Suprapubic skin (tissue), 4 donors: Measurements from ENCODE around the gene SLC37A1. TPM values are rescaled to one million over a fixed set of nuclear protein-coding genes. Genes with fewer than 3 reads are reported as not detected.

ENCODE experiments used
- DNase-seq, 2 donors: peaks; one replicate each; pipeline ENCODE4 v3.0.0-alpha.2; 2019; ENCODE audit warnings: low spot score in 2 of 2
- H3K27ac ChIP-seq: fragments of 200-600 bp; sonication (generic); one replicate; pipeline ENCODE4 v1.5.1; 2019
- H3K27me3 ChIP-seq: fragments of 200-600 bp; sonication (generic); one replicate; pipeline ENCODE4 v1.5.1; 2019
- H3K36me3 ChIP-seq: fragments of 200-600 bp; sonication (generic); one replicate; pipeline ENCODE4 v1.5.1; 2019
- H3K4me1 ChIP-seq: fragments of 200-600 bp; sonication (generic); one replicate; pipeline ENCODE4 v1.5.1; 2019
- H3K4me3 ChIP-seq: fragments of 200-600 bp; sonication (generic); one replicate; pipeline ENCODE4 v1.5.1; 2019; ENCODE audit warnings: mild to moderate bottlenecking
- H3K9me3 ChIP-seq: fragments of 200-600 bp; sonication (generic); one replicate; pipeline ENCODE4 v1.5.1; 2019
- CTCF ChIP-seq, 2 donors: fragments of 200-600 bp in 1 of 2; fragments of 450-650 bp in 1 of 2; sonication (generic) in 1 of 2; IDR thresholded peaks; one replicate each; pipeline ENCODE4 v1.5.1; 2016 to 2019; ENCODE audit warnings: antibody characterized with exemption in 2 of 2, mild to moderate bottlenecking in 1 of 2, moderate library complexity in 1 of 2
- EP300 ChIP-seq: sonication (generic); formaldehyde crosslinking; IDR thresholded peaks from one replicate; pipeline ENCODE4 v1.6.1; 2017; ENCODE audit warnings: antibody characterized with exemption
- POLR2A ChIP-seq, 2 donors: fragments of 450-650 bp; IDR thresholded peaks; one replicate each; pipeline ENCODE4 v1.6.1; 2017; ENCODE audit warnings: antibody characterized with exemption in 2 of 2, mild to moderate bottlenecking in 2 of 2, moderate library complexity in 2 of 2
- POLR2AphosphoS5 ChIP-seq, 3 donors: sonication (generic); formaldehyde crosslinking; IDR thresholded peaks; one replicate each; pipeline ENCODE4 v1.6.1; 2017; ENCODE audit warnings: antibody characterized with exemption in 3 of 3
- WGBS: methylation state at CpG from one replicate; pipeline ENCODE4 v1.1.5; 2018; 5-methylcytosine and 5-hydroxymethylcytosine counted together
- total RNA-seq, 4 donors: library from RNA; depleted of rRNA; stranded (reverse); fragments of >200 nt; gene quantifications; one replicate each; pipeline ENCODE4 v1.1.0, GENCODE V29; 2016

SLC37A1 gene
- total RNA-seq, 4 donors from 2014 or later: 10.2 to 23.1 (median 19.6) TPM

GRCh38 chr21:42484966-42485365, 28.7 kb upstream of the SLC37A1 start:
- Histone ChIP-seq H3K27me3 (no peaks in the 10 kb centered on the region), H3K4me1 (peaks cover 2% of the 10 kb centered on the region), H3K27ac (no peak overlapping the region), H3K9me3 (no peaks in the 10 kb centered on the region), H3K36me3 (no peaks in the 10 kb centered on the region), H3K4me3 (no peak overlapping the region)
- 75% methylated on average over 7 of the region's 7 CpGs for WGBS
- no peak for TF ChIP-seq POLR2A (IDR thresholded peaks at IDR 0.05)
- no peak for TF ChIP-seq POLR2AphosphoS5 (IDR thresholded peaks at IDR 0.05)
- no peak for TF ChIP-seq CTCF (IDR thresholded peaks at IDR 0.05)
- no peak for TF ChIP-seq EP300
- DNase-seq: peak in 1 of 2 donors; percentile 21

GRCh38 chr21:42486072-42486471, 27.6 kb upstream of the SLC37A1 start:
- H3K9me3 ChIP-seq: no peaks in the 10 kb centered on the region
- DNase-seq: no peak
- no peak overlapping the region for H3K4me3 ChIP-seq
- TF ChIP-seq EP300: no peak
- no peak for TF ChIP-seq POLR2A (IDR thresholded peaks at IDR 0.05)
- no peak for TF ChIP-seq POLR2AphosphoS5 (IDR thresholded peaks at IDR 0.05)
- no peak for TF ChIP-seq CTCF (IDR thresholded peaks at IDR 0.05)
- WGBS: 78% methylated on average over 5 of the region's 6 CpGs
- peaks cover 2% of the 10 kb centered on the region for H3K4me1 ChIP-seq
- H3K27ac ChIP-seq: no peak overlapping the region
- H3K36me3 ChIP-seq: no peaks in the 10 kb centered on the region
- H3K27me3 ChIP-seq: no peaks in the 10 kb centered on the region

DNA sequence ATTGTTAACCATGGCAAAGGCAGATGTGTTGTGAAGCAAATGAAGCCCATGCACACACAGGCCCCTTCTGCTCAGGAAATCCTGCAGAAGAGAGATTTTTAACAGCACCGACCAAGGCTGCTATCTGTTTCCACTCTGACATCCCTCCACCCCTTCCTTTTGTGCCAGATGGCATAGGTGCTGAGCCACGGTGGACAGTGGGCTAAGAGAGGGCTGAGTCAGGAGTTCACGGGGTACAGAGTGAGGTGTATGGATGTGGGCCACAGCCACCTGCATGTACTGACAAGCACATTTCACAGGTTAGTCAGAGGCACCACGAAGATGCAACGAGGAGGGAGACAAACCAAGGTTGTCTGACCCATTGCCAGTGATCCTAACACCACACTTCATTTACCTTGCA, 27.1 kb upstream of the SLC37A1 start:
- peak in 1 of 2 donors; percentile 37 for DNase-seq
- Histone ChIP-seq H3K4me1 (peaks cover 2% of the 10 kb centered on the region), H3K27me3 (no peaks in the 10 kb centered on the region), H3K4me3 (no peak overlapping the region), H3K9me3 (no peaks in the 10 kb centered on the region), H3K27ac (no peak overlapping the region), H3K36me3 (no peaks in the 10 kb centered on the region)
- TF ChIP-seq EP300 (no peak), POLR2A (IDR thresholded peaks at IDR 0.05) (no peak), CTCF (IDR thresholded peaks at IDR 0.05) (no peak), POLR2AphosphoS5 (IDR thresholded peaks at IDR 0.05) (no peak)
- WGBS: 33% methylated on average over 5 of the region's 5 CpGs

- no peaks in the 10 kb centered on the region for H3K36me3 ChIP-seq
- 85% methylated on average over 2 of the region's 2 CpGs for WGBS
- TF ChIP-seq CTCF (IDR thresholded peaks at IDR 0.05): no peak
- no peak for TF ChIP-seq POLR2A (IDR thresholded peaks at IDR 0.05)
- TF ChIP-seq EP300: no peak
- TF ChIP-seq POLR2AphosphoS5 (IDR thresholded peaks at IDR 0.05): no peak
- no peaks in the 10 kb centered on the region for H3K4me1 ChIP-seq
- H3K27ac ChIP-seq: no peak overlapping the region
- no peaks in the 10 kb centered on the region for H3K27me3 ChIP-seq
- DNase-seq: no peak
- no peaks in the 10 kb centered on the region for H3K9me3 ChIP-seq
- H3K4me3 ChIP-seq: no peak overlapping the region
Observed at GRCh38 chr21:42489006-42489563, 24.6 kb upstream of the SLC37A1 start.

- H3K9me3 ChIP-seq: no peaks in the 10 kb centered on the region
- TF ChIP-seq EP300 (no peak), POLR2AphosphoS5 (IDR thresholded peaks at IDR 0.05) (no peak), POLR2A (IDR thresholded peaks at IDR 0.05) (no peak), CTCF (IDR thresholded peaks at IDR 0.05) (no peak)
- peaks cover under 1% of the 10 kb centered on the region for H3K4me1 ChIP-seq
- no peak overlapping the region for H3K4me3 ChIP-seq
- no peak for DNase-seq
- H3K27me3 ChIP-seq: no peaks in the 10 kb centered on the region
- no peaks in the 10 kb centered on the region for H3K36me3 ChIP-seq
- WGBS: 91% methylated on average over 4 of the region's 4 CpGs
- H3K27ac ChIP-seq: no peak overlapping the region
Observed at GRCh38 chr21:42489991-42490390, 23.7 kb upstream of the SLC37A1 start.
